HG03521 (cell line): ENCODE data around the gene PDZD4.

Source experiments
- ATAC-seq: cut with Tn5 transposase; IDR thresholded peaks from one replicate; pipeline ENCODE4 v1.9.1; 2021; ENCODE audit warnings: mild to moderate bottlenecking, moderate library complexity; ENCODE audit not compliant: unreplicated experiment

PDZD4 gene

DNA sequence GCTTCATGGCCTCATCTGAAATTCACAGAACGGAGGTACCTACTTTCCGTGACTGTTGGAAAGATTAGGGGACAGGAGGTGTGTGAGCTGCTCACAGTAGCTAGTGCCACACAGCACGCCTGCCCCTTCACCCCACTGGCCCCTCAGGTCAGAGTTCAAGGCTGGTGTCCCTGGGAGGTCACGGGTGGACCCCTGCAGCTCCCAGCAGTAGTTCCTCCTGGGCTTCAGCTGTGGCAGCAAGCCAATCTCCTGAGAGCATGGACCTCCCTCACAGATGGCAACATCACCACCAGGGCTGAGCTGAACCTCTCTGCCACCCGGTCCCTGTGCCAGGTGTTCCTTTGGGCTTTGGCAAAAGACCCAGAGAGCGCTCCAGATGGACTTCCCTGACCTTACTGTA lies 38.0 kb downstream of the PDZD4 start:
- no peak for ATAC-seq

DNA sequence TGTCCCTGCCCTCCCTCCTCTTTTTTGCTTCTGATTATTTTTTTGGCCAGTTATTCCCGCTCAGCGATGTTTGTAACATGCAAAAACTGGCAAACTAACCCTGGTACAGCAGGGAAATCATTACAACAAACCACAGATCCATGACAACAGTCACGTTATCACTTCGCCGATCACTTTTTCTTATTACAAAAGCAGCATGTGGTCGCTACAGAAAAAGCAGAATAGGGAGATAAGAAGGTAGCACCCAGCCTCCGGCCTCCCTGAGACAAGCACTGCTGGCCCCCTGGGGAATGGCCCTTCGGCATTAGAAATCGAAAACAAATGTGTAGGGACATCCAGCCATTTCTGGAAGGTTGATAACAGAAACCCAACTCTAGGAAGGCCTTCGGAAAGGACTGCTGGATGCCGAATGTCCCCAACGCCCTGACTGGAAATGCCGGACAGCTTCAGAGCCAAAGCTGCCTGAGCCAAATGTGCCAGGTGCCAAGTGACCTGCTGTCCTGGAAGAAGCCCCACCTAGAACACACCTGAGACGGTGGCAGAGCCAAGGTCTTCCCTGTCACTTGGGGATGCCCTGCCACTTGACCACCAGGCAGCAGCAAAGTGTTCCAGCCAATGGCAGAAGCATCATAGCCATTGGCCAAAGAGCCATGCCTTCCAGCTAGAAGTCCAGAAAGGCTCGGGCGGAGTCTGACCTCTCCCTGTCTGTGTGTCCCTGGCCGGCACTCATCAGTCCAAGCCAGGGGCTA lies 39.1 kb downstream of the PDZD4 start:
- no peak for ATAC-seq

DNA sequence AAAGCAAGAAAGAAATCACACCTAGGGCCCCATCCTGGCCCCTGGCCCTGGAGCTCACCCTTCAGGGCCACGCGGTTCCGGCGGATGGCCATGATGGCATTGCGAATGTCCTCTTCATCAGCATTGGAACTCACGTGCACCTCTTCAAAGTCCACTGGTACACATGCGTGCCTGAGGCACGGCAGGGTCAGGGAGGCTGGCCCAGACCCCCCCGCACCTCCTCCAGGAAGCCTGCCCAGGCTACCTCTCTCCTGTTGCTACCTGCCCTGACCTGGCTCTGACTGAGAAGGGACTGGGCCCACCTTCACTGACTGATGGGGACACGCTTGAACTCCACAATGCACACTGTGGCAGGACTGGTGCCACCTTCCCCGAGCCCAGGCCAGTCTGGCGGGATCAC lies 40.7 kb downstream of the PDZD4 start:
- ATAC-seq, result no peak

DNA sequence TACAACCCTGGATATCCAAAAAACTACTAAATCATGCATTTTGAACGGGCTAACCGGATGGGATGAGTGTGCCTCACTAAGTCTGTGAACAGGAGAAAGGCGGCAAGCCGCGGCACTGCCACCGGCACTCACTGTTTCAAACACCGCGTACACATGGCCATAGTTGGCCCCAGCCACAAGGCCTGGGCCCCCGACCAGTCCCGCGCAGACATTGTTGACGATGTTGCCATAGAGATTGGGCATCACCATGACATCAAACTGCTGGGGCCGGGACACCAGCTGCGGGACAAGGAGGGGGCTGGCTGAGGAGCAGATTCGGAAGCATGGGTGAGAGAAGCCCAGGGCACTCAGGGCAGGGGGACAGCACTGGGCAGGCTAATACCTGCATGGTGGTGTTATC lies 43.7 kb downstream of the PDZD4 start:
- ATAC-seq, result no peak

DNA sequence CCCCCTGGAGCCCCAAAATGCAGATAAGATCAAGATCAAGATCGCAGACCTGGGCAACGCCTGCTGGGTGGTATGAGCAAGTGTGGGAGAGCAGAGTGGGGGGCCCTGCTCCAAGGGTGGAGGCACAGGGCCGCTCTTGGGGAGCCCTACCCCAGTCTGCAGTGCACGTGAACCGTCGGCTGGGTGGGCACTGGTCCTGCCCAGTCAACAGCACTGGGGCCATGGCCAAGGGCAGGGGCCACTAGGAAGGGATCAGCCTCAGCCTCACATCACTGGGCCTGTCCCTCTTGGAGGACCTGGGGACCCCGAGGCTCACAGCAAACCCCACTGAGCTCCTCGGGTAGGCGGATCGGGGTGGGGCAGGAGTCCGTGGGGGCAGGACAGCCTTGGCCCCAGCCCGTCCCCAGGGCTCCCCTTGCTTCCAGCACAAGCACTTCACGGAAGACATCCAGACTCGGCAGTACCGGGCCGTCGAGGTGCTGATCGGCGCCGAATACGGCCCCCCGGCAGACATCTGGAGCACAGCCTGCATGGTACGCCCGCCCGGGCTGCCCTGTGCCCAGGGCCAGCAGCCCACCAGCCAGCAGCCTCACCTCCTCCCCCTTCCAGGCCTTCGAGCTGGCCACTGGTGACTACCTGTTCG lies 45.9 kb downstream of the PDZD4 start:
- ATAC-seq, result no peak

DNA sequence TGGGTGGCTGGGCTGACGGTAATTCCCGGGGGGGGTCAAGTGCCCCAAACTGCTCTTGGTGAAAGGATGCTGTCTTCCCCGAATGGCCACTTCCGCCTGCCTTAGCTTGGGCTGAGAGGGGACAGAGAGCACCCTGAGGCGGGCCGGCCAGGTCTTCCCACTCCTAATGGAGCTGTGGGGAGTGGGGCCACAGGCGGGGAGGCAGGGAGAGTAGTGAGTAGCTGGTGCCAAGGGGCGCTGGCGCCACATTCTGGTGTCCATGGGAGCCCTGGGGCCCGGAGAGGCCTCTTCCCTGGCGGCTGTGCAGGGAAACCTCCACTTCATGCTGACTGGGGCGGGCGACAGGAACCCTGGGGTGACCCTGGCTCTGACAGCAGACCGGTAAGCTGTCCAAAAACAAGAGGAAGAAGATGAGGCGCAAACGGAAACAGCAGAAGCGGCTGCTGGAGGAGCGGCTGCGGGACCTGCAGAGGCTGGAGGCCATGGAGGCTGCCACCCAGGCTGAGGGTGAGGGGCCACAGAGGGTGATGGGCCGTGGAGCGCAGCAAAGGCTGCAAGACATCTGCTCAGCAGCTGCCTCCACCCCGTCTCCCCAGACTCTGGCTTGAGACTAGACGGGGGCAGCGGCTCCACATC lies 46.8 kb downstream of the PDZD4 start:
- ATAC-seq, result no peak

DNA sequence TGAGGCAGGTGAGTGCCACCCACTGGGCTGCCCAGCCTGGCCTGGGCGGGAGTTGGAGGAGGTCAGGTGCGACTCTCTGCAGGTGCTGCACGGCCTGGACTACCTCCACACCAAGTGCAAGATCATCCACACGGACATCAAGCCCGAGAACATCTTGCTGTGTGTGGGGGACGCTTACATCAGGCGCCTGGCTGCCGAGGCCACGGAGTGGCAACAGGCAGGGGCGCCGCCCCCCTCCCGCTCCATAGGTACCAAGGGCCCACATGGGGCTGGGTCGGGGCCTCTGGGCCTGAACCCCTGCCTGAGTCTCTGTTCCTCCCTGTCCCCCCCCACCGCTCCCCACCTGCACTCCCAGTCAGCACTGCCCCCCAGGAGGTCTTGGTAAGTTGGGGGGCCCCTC lies 47.5 kb downstream of the PDZD4 start:
- ATAC-seq, result no peak

DNA sequence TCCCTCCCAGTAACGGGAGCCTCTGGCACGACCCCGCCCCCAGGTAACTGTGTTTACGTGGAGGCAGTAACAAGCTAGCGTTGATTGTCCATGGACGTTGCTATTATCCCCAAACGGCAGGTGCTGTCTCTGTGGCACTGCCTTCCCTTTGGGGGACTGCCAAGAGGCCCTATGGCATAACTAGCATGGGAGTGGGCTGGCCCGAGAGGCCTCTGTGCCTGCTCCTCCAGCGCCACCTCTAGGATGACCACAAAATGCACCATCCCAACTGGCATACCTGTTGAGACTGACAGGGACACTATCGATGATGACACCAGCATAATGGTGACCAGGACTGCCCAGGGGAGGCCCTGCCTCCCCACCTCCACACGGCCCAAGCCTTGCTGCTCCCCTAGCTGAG lies 48.0 kb downstream of the PDZD4 start:
- no peak for ATAC-seq

DNA sequence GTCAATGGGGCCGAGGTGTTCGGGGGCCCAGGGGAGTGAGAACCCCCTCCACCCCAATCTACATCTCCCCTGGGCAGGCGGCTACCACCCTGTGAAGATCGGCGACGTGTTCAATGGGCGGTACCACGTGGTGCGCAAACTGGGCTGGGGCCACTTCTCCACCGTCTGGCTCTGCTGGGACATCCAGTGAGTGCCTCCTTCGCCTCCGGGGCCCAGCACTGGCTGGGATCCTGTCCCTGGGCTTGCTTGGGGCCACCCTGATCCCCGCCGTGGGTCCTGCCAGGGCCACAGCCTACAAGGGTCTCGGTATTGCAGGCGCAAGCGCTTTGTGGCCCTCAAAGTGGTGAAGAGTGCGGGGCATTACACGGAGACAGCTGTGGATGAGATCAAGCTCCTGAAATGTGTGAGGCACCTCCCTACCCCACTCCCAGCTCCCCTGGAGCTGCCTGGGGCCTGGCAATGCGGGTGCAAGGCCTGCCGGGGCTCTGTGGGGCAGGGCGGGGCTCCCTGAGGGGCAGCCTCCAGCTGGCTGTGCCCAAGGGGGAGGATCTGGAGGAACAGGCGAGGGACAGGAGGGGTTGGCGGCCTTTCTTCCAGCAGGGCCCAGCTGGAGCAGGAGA lies 48.8 kb downstream of the PDZD4 start:
- no peak for ATAC-seq

DNA sequence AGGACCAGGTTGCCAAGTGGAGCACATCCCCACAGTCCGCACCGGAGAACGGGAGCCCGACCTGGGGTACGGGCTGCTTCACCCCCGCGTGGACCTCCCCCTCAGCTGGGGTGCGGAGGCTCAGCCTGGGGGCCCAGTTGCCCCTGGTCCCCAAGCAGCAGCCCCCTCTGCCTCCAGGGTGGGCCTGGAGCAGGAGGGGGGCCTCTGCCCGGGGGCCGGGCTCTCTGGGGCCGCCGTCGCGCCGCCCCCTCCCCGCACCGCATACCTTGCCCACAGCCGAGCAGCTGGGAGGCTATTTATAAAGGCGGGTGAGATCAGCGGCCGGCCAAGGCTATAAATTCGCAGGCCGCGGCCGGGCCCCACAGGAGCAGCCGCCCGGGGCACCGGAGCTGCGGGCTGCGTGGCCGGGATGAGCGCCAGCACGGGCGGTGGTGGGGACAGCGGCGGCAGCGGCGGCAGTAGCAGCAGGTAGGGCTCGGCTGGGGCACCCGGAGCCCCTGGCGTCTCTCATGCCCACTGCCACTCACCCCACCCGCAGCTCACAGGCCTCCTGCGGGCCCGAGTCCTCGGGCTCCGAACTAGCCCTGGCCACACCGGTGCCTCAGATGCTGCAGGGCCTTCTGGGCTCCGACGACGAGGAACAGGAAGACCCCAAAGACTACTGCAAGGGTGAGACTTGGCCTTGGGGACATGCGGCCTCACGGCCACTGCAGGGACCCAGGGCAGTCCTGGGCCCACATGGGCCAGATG lies 49.5 kb downstream of the PDZD4 start, which contains the start of gene SRPK3:
Gene SRPK3 (plus strand): TSS at position 364 of the 750 bp plus-strand sequence. CDS start 46 bp downstream, at position 410.
- ATAC-seq, result no peak

DNA sequence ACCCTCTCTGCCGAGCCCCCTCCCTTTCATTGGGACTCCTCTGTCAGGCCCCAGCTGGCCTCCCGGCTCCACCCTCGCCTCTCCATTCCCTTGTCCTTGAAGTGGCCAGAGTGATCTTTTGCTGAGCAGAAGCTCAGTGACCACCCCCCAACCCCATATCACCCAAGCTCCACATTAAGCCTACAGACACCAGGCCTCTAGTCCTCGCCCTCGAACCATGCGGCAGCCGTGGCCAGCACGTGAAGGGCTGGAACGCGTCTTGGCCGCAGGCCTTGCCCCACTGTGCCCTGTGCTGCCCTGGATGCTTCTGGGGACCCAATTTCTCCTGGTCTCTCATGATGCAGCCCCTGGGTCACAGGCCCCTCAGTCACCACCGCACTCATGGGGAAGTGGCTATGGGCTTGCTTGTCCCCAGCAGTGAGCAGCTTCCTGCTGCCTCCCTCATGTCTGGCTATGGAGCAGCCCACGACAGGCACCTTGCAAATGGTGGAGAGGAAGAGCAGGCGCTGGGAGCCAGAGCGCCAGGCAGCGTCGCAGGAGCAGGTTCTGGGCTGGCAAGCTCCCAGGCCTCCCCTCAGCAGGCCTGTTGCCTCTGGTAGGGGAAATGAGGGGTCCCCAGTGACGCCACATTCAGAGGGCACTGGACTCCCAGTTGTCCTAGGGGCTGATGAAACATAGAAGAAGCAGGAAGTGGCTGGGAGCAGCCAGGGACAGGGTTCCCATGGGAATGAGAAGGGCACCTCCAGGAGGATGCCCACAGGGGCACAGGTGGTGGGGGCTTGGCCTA lies 50.3 kb downstream of the PDZD4 start:
- ATAC-seq, result no peak

DNA sequence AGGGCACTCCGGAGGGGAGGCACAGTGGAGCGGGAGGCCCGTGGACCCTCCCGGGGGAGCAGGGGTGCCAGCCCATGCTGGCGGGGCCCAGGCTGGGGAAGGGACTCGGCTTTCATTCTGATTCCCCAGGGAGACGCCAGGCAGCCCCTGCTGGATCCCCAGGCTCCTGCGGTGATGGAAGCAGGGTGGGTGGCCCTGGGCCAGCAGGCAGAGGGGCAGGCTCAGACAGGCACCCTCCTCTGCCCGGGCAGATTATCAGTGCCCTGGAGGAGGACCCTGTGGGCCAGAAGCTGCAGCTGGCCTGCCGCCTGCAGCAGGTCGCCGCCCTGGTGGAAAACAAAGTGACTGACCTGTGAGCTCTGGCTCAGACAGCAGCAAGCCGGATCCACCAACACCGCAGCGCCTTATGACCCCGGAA lies 51.7 kb downstream of the PDZD4 start:
- ATAC-seq, result no peak

DNA sequence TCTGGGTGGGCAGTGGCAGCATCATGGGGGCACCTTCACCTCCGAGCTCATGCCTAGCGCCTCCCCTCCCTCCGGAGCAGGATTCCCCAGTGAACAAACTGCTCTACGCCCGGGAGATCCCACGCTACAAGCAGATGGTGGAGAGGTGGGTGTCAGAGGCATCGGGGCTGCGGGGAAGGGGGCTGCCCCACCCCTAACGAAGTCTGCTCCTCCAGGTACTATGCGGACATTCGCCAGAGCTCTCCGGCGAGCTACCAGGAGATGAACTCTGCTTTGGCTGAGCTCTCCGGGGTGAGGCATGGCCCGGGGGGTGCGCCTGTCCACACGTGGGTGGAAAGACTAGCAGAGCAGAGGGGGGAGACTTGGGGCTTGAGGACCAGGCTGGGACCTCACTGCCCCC lies 52.2 kb downstream of the PDZD4 start:
- ATAC-seq, result no peak

DNA sequence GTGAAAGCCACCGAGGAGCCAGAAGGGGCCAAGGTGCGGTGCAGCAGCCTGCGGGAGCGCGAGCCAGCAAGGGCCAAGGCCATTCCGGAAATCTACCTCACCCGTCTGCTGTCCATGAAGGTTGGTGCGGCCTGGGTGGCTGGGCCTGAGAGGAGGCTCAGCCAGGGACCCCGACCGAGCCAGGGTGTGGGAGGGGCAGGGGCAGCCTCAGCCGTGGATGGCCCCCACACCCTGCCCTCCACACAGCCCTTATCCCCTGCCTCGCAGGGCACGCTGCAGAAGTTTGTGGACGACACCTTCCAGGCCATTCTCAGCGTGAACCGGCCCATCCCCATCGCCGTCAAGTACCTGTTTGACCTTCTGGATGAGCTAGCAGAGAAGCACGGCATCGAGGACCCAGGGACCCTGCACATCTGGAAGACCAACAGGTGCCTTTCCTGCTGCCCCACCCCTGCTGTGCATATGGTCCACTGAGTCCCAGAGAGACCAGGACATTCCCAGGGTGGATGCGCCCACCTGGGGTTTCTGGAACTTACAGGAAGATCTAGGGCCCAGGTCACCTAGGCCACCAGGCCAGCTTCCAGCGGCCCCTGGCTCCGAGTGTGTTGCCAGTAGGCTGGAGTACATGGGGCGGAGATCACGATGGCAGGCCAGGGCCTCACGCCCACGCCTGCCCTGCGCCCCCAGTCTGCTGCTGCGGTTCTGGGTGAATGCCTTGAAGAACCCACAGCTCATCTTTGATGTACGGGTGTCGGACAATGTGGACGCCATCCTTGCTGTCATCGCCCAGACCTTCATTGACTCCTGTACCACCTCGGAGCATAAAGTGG lies 52.9 kb downstream of the PDZD4 start:
- no peak for ATAC-seq

DNA sequence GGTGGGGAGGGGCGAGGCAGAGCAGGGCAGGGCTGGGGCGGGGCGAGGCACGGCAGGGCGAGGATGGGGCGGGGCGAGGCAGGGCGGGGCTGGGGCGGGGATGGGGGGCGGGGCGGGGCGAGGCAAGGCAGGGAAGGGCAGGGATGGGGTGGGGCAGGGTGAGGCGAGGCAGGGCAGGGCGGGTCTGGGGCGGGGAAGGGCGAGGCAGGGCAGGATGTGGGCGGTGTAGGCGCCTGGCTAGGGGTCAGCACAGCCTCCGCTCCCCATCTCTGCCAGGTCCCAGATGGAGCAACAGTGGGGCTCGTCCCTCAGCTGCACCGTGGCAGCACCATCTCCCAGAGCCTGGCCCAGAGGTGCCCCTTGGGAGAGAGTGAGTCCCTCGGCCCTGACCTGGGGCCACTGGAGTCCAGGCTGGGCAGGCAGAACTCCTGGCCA lies 53.7 kb downstream of the PDZD4 start:
- ATAC-seq, result no peak

DNA sequence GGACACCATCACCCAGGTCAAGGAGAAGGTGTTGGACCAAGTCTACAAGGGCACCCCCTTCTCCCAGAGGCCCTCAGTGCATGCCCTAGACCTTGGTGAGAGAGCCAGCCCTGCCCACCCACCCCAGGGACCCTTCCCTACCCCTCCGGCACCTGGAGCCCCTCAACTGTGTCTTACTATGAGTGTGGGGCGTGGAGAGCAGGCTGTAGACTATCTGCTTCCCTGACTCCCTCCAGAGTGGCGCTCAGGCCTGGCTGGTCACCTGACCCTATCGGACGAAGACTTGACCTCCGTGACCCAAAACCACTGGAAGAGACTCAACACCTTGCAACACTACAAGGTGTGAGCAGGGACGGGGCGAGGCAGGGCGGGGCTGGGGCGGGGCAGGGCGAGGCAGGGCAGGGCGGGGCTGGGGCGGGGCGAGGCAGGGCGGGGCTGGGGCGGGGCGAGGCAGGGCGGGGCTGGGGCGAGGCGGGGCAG lies 54.2 kb downstream of the PDZD4 start:
- no peak for ATAC-seq

DNA sequence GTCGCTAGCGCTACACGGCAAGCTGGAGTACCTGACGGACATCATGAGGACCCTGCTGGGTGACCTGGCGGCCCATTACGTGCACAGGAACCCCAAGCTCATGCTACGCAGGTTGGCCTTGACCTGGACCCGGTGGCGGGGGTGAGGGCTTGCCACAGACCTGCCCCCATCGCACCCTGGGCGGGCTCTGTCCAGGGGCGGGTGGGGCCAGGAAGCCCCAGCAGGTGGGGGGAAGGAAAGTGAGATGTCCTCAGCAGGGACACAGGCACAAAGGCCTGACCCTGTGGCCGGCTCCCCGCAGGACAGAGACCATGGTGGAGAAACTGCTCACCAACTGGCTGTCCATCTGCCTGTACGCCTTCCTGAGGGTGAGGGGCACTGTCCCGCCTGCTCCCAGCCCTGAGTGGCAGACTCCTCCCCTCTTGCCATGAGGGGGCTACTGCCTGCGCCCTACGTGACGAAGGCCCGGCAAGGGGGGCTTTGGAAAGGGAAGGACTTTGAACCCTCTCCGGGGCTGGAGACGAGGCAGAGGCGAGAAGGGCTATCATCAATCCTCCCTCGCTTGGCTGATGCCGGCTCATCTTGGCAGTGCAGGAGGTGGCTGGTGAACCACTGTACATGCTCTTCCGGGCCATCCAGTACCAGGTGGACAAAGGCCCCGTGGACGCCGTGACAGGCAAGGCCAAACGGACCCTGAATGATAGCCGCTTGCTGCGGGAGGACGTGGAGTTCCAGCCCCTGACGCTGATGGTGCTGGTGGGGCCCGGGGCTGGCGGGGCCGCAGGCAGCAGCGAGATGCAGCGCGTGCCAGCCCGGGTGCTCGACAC lies 54.8 kb downstream of the PDZD4 start:
- ATAC-seq, result no peak

DNA sequence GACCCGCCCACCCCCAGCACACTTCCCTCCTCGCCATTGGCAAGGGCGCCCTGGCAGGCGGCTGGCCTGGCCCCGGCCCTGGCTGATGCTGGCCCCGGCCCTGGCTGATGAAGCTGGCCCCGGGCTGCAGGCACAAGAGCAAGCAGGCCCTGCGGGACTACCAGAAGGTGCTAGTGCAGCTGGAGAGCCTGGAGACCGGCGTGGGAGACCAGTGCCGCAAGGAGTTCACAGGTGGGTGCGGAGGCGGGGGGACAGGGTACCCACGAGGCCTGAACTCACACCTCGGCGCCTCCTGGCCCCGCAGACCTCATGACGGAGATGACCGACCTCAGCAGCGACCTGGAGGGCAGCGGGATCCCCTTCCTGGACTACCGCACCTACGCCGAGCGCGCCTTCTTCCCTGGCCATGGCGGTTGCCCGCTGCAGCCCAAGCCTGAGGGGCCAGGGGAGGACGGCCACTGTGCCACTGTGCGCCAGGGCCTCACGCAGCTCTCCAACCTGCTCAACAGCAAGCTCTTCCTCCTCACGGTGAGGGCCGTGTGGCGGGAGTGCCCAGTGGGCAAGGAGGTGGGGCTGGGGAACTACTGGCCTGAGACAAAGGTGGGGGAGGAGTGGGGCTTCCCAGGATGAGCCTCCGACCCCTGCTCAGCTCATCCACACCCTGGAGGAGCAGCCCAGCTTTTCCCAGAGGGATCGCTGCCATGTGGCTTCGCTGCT lies 55.6 kb downstream of the PDZD4 start:
- ATAC-seq, result no peak
